SJSA1 (cell line): ENCODE data around the gene ZNF32. TPM values are rescaled to one million over a fixed set of nuclear protein-coding genes. Genes with fewer than 3 reads are reported as not detected.
"Not testable (repeated sequence)": the region's sequence is repeated elsewhere in the genome, so short reads cannot be mapped to it uniquely, and the experiment has no call there.

Experiments
- DNase-seq, 2 experiments: peaks; one replicate each; pipeline ENCODE4 v3.0.0-alpha.2; 2015 to 2020; ENCODE audit warnings: low spot score in 2 of 2, low read depth in 1 of 2
- H3K27ac ChIP-seq: fragments of 250-450 bp; sonication (Bioruptor Pico); 2 replicates; pipeline ENCODE4 v1.5.1; 2020; ENCODE audit warnings: mild to moderate bottlenecking, moderate library complexity
- H3K27me3 ChIP-seq: fragments of 250-450 bp; sonication (Bioruptor Pico); replicated peaks from 2 replicates; pipeline ENCODE4 v1.5.1; 2020; ENCODE audit warnings: mild to moderate bottlenecking, moderate library complexity
- H3K36me3 ChIP-seq: fragments of 250-450 bp; sonication (Bioruptor Pico); 2 replicates; pipeline ENCODE4 v1.5.1; 2020; ENCODE audit warnings: mild to moderate bottlenecking
- H3K4me1 ChIP-seq: fragments of 250-450 bp; sonication (Bioruptor Pico); replicated peaks from 2 replicates; pipeline ENCODE4 v1.6.1; 2021; ENCODE audit warnings: mild to moderate bottlenecking
- H3K4me3 ChIP-seq: fragments of 250-450 bp; sonication (Bioruptor Pico); 2 replicates; pipeline ENCODE4 v1.5.1; 2020; ENCODE audit warnings: mild to moderate bottlenecking
- H3K9me3 ChIP-seq: fragments of 250-450 bp; sonication (Bioruptor Pico); replicated peaks from 2 replicates; pipeline ENCODE4 v1.5.1; 2020; ENCODE audit warnings: mild to moderate bottlenecking
- total RNA-seq: library from RNA; depleted of rRNA; stranded (reverse); fragments of >200 nt; shearing (Covaris generic); gene quantifications from 2 replicates; pipeline ENCODE4 v1.2.3, GENCODE V29; 2014

The ZNF32 gene
- total RNA-seq, 1 experiment from 2014 or later, result 29.8 TPM

- Histone ChIP-seq H3K27me3 (no peaks in the 10 kb centered on the region), H3K4me3 (no peak overlapping the region), H3K27ac (no peak overlapping the region), H3K9me3 (peaks cover 20% of the 10 kb centered on the region), H3K36me3 (peaks cover 34% of the 10 kb centered on the region), H3K4me1 (peaks cover 10% of the 10 kb centered on the region)
- DNase-seq, result no peak
These were observed 4.4 kb downstream of the ZNF32 start for GRCh38 chr10:43644252-43644651.

GRCh38 chr10:43640603-43641002, 8.1 kb downstream of the ZNF32 start:
- no peaks in the 10 kb centered on the region for H3K4me1 ChIP-seq
- peaks cover 27% of the 10 kb centered on the region for H3K36me3 ChIP-seq
- DNase-seq, result no peak
- no peak overlapping the region for H3K27ac ChIP-seq
- H3K9me3 ChIP-seq, result peaks cover 20% of the 10 kb centered on the region
- H3K27me3 ChIP-seq, result no peaks in the 10 kb centered on the region
- no peak overlapping the region for H3K4me3 ChIP-seq

- not testable (repeated sequence) for H3K36me3 ChIP-seq, H3K27me3 ChIP-seq, H3K27ac ChIP-seq, DNase-seq, H3K9me3 ChIP-seq, H3K4me3 ChIP-seq, H3K4me1 ChIP-seq
These were observed 12.9 kb downstream of the ZNF32 start for GRCh38 chr10:43635816-43636215.

- Histone ChIP-seq H3K9me3 (no peaks in the 10 kb centered on the region), H3K4me1 (no peaks in the 10 kb centered on the region), H3K4me3 (no peak overlapping the region), H3K36me3 (no peaks in the 10 kb centered on the region), H3K27me3 (no peaks in the 10 kb centered on the region), H3K27ac (no peak overlapping the region)
- DNase-seq, result no peak
These were observed 19.7 kb downstream of the ZNF32 start for GRCh38 chr10:43628956-43629355.

- Histone ChIP-seq H3K9me3 (no peaks in the 10 kb centered on the region), H3K4me1 (no peaks in the 10 kb centered on the region), H3K27me3 (no peaks in the 10 kb centered on the region), H3K36me3 (no peaks in the 10 kb centered on the region), H3K27ac (no peak overlapping the region), H3K4me3 (no peak overlapping the region)
- DNase-seq, result no peak
These were observed 20.7 kb downstream of the ZNF32 start for GRCh38 chr10:43627942-43628341.

- Histone ChIP-seq H3K27me3 (no peaks in the 10 kb centered on the region), H3K4me1 (no peaks in the 10 kb centered on the region), H3K36me3 (no peaks in the 10 kb centered on the region), H3K9me3 (no peaks in the 10 kb centered on the region), H3K4me3 (peak overlapping the region; percentile 11; the same call in 1 of the 2 replicates), H3K27ac (no peak overlapping the region)
- peak in 1 of 2 experiments; percentile 9 for DNase-seq
These were observed 25.3 kb downstream of the ZNF32 start for GRCh38 chr10:43623351-43623750.

- Histone ChIP-seq H3K4me1 (no peaks in the 10 kb centered on the region), H3K36me3 (no peaks in the 10 kb centered on the region), H3K27ac (no peak overlapping the region), H3K9me3 (0 out of 2 replicates have a peak, but pooled peaks cover 2% of the 10 kb centered on the region), H3K27me3 (no peaks in the 10 kb centered on the region), H3K4me3 (no peak overlapping the region)
- DNase-seq, result no peak
These were observed 26.6 kb downstream of the ZNF32 start for GRCh38 chr10:43622038-43622437.

- no peak for DNase-seq
- H3K4me3 ChIP-seq, result no peak overlapping the region
- H3K27me3 ChIP-seq, result no peaks in the 10 kb centered on the region
- no peaks in the 10 kb centered on the region for H3K36me3 ChIP-seq
- no peak overlapping the region for H3K27ac ChIP-seq
- H3K9me3 ChIP-seq, result peaks cover 2% of the 10 kb centered on the region; the same call in 1 of the 2 replicates
- H3K4me1 ChIP-seq, result no peaks in the 10 kb centered on the region
These were observed 29.3 kb downstream of the ZNF32 start for GRCh38 chr10:43619368-43619767.

- no peak overlapping the region for H3K4me3 ChIP-seq
- no peaks in the 10 kb centered on the region for H3K27me3 ChIP-seq
- no peak for DNase-seq
- peaks cover 2% of the 10 kb centered on the region; the same call in 1 of the 2 replicates for H3K9me3 ChIP-seq
- no peak overlapping the region for H3K27ac ChIP-seq
- no peaks in the 10 kb centered on the region for H3K36me3 ChIP-seq
- no peaks in the 10 kb centered on the region for H3K4me1 ChIP-seq
These were observed 31.8 kb downstream of the ZNF32 start for GRCh38 chr10:43616697-43617370.

- no peak overlapping the region for H3K27ac ChIP-seq
- 0 out of 2 replicates have a peak, but pooled peaks cover 7% of the 10 kb centered on the region for H3K4me1 ChIP-seq
- H3K9me3 ChIP-seq, result no peaks in the 10 kb centered on the region; the same call in 1 of the 2 replicates
- H3K27me3 ChIP-seq, result no peaks in the 10 kb centered on the region
- H3K4me3 ChIP-seq, result no peak overlapping the region
- DNase-seq, result no peak
- no peaks in the 10 kb centered on the region for H3K36me3 ChIP-seq
These were observed 38.0 kb downstream of the ZNF32 start for GRCh38 chr10:43610636-43611035.

GRCh38 chr10:43607199-43607573, 41.5 kb downstream of the ZNF32 start:
- Histone ChIP-seq H3K4me3 (no peak overlapping the region), H3K4me1 (0 out of 2 replicates have a peak, but pooled peaks cover 7% of the 10 kb centered on the region), H3K27ac (no peak overlapping the region)

GRCh38 chr10:43606323-43607198, 42.1 kb downstream of the ZNF32 start, which contains the start of gene ZNF485:
Gene ZNF485, plus strand, starts transcription at chr10:43606438. Its CDS starts 613 bp downstream, at chr10:43607051.
- no peaks in the 10 kb centered on the region for H3K9me3 ChIP-seq
- 0 out of 2 replicates have a peak, but pooled peaks cover 7% of the 10 kb centered on the region for H3K4me1 ChIP-seq
- peak; percentile 31 to 62 for DNase-seq
- peak within 1 kb of the TSS; percentile 48 for H3K4me3 ChIP-seq
- H3K27me3 ChIP-seq, result no peaks in the 10 kb centered on the region
- no peak within 1 kb of the TSS for H3K27ac ChIP-seq
- H3K36me3 ChIP-seq, result no peaks in the 10 kb centered on the region

More at GRCh38 chr10:43607199-43607573, 41.5 kb downstream of the ZNF32 start:
- Histone ChIP-seq H3K9me3 (no peaks in the 10 kb centered on the region), H3K36me3 (no peaks in the 10 kb centered on the region), H3K27me3 (no peaks in the 10 kb centered on the region)
- no peak for DNase-seq

GRCh38 chr10:43605850-43606322, 42.8 kb downstream of the ZNF32 start:
- 0 out of 2 replicates have a peak, but pooled peaks cover 7% of the 10 kb centered on the region for H3K4me1 ChIP-seq
- peak overlapping the region; percentile 48 for H3K4me3 ChIP-seq
- no peak overlapping the region for H3K27ac ChIP-seq
- H3K36me3 ChIP-seq, result no peaks in the 10 kb centered on the region
- H3K27me3 ChIP-seq, result no peaks in the 10 kb centered on the region
- no peaks in the 10 kb centered on the region for H3K9me3 ChIP-seq
- peak in 1 of 2 experiments; percentile 6 for DNase-seq

GRCh38 chr10:43601576-43601975, 47.1 kb downstream of the ZNF32 start:
- not testable (repeated sequence) for DNase-seq

More at GRCh38 chr10:43601576-43601975, 47.1 kb downstream of the ZNF32 start:
- H3K27me3 ChIP-seq, H3K36me3 ChIP-seq, H3K27ac ChIP-seq, H3K9me3 ChIP-seq, H3K4me1 ChIP-seq, H3K4me3 ChIP-seq: not testable (repeated sequence)
